ENCODE results near the gene GYG1. TPM values are rescaled to one million over a fixed set of nuclear protein-coding genes. Genes with fewer than 3 reads are reported as not detected.

The GYG1 gene
- total and polyA plus RNA-seq, 2 donors (not counting 1 experiment from before 2014, with no cell fraction given), result 10.8 to 20.4 TPM

DNA sequence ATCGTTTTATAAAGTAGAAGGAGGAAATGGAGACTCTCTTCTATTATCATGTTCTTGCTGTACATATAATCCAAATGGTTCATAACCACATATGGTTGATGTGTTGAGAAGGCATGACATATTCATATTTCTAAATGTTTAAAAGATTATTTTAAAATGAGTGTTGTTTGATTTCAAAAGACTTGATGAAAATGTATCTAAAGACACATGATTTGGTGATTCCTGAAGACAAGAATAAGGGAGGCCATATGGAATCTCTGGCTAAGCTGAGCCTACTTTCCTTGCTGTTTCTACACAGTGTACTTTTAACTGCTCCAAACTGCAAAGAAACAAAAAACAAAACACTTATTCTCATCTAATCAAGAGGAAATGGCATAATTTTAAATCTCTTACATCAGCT, 23.0 kb upstream of the GYG1 start:
- Mint-ChIP-seq H3K27me3 (peaks cover 8% of the 10 kb centered on the region), H3K4me1 (no peaks in the 10 kb centered on the region), H3K4me3 (no peak overlapping the region), H3K27ac (no peak overlapping the region), H3K9me3 (ENCODE audit: insufficient read depth) (no peaks in the 10 kb centered on the region)
- no peak for ATAC-seq (ENCODE audit: low read depth)
- no peaks in the 10 kb centered on the region for H4K20me1 ChIP-seq (ENCODE audit: control insufficient read depth, insufficient read depth, low read length, poor library complexity, severe bottlenecking)
- no peaks in the 10 kb centered on the region for H3K36me3 ChIP-seq (replicated peaks in 1 of 2; ENCODE audit: control extremely low read depth in 1 of 2, control insufficient read depth in 1 of 2, extremely low read depth in 1 of 2, insufficient read depth in 2 of 2, low read length in 1 of 2)
- intact Hi-C loops (cut with micrococcal nuclease), result no loop called here
- H3K27me3 ChIP-seq (replicated peaks in 1 of 4; ENCODE audit: control extremely low read depth in 1 of 4, control insufficient read depth in 3 of 4, insufficient read depth in 4 of 4, low read length in 3 of 4), result no peaks in the 10 kb centered on the region
- H3K4me1 ChIP-seq (ENCODE audit: control insufficient read depth in 2 of 2, insufficient read depth in 2 of 2, low read length in 2 of 2), result no peaks in the 10 kb centered on the region
- WGBS (ENCODE audit: insufficient coverage), result no CpG with 5 or more reads among the region's 1 CpG
- POLR2A ChIA-PET, result no interaction called here
- no peaks in the 10 kb centered on the region for H3K79me2 ChIP-seq (ENCODE audit: control insufficient read depth, insufficient read depth, low read length)
- no peak for DNase-seq
- TF ChIP-seq, protein P1, sequence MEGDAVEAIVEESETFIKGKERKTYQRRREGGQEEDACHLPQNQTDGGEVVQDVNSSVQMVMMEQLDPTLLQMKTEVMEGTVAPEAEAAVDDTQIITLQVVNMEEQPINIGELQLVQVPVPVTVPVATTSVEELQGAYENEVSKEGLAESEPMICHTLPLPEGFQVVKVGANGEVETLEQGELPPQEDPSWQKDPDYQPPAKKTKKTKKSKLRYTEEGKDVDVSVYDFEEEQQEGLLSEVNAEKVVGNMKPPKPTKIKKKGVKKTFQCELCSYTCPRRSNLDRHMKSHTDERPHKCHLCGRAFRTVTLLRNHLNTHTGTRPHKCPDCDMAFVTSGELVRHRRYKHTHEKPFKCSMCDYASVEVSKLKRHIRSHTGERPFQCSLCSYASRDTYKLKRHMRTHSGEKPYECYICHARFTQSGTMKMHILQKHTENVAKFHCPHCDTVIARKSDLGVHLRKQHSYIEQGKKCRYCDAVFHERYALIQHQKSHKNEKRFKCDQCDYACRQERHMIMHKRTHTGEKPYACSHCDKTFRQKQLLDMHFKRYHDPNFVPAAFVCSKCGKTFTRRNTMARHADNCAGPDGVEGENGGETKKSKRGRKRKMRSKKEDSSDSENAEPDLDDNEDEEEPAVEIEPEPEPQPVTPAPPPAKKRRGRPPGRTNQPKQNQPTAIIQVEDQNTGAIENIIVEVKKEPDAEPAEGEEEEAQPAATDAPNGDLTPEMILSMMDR (IDR thresholded peaks at IDR 0.05), result no peak
- no peak for TF ChIP-seq EZH2 (IDR thresholded peaks at IDR 0.05; ENCODE audit: borderline replicate concordance, insufficient read depth, low read depth, low read length, poor library complexity, severe bottlenecking)
- no peaks in the 10 kb centered on the region for H3K9me3 ChIP-seq (ENCODE audit: control extremely low read depth in 1 of 3, control insufficient read depth in 2 of 3, insufficient read depth in 1 of 3, low read length in 2 of 3)
- no peak overlapping the region for H3K4me2 ChIP-seq (replicated peaks; ENCODE audit: low read depth, low read length, poor library complexity, severe bottlenecking)
- no peak overlapping the region for H2AFZ ChIP-seq (ENCODE audit: insufficient read depth, low read depth, low read length, poor library complexity, severe bottlenecking)
- no peak overlapping the region for H3K4me3 ChIP-seq (ENCODE audit: control extremely low read depth in 1 of 5, extremely low read depth in 1 of 5, insufficient read depth in 1 of 5, low read depth in 2 of 5, low read length in 4 of 5)
- no peak overlapping the region for H3K9ac ChIP-seq (ENCODE audit: low read length)
- H3K27ac ChIP-seq (ENCODE audit: low read length in 2 of 2), result no peak overlapping the region
- CTCF ChIA-PET, result interaction anchor here (1.1 kb wide), 1 partner anchor 20 kb away, joined by 3 read pairs; no protein-coding TSS in a partner anchor

DNA sequence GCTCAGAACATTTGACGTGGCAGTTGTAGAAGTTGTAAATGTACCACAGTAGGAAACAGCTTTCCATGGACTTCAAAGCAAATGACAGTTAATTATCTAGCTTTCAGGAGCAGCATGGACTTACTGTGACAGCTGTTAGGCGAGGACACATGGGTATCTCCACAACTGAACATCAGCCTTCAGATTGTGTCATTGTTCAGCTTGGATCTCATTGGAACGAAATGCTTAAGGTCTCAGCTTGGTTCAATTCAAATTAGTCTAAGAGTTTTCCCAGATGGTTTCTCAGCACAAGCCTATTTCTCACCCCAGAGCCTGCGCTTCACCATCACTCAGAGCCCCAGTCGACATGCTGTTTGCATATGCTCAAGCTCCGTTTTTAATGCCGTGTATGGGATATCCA, 21.1 kb upstream of the GYG1 start:
- H3K4me3 Mint-ChIP-seq, result no peak overlapping the region
- Histone ChIP-seq H2AFZ (ENCODE audit: insufficient read depth, low read depth, low read length, poor library complexity, severe bottlenecking) (no peak overlapping the region), H3K36me3 (replicated peaks in 1 of 2; ENCODE audit: control extremely low read depth in 1 of 2, control insufficient read depth in 1 of 2, extremely low read depth in 1 of 2, insufficient read depth in 2 of 2, low read length in 1 of 2) (no peaks in the 10 kb centered on the region), H3K9ac (ENCODE audit: low read length) (no peak overlapping the region), H3K27me3 (replicated peaks in 1 of 4; ENCODE audit: control extremely low read depth in 1 of 4, control insufficient read depth in 3 of 4, insufficient read depth in 4 of 4, low read length in 3 of 4) (no peaks in the 10 kb centered on the region), H3K79me2 (ENCODE audit: control insufficient read depth, insufficient read depth, low read length) (no peaks in the 10 kb centered on the region), H3K4me3 (ENCODE audit: control extremely low read depth in 1 of 5, extremely low read depth in 1 of 5, insufficient read depth in 1 of 5, low read depth in 2 of 5, low read length in 4 of 5) (no peak overlapping the region), H3K4me2 (replicated peaks; ENCODE audit: low read depth, low read length, poor library complexity, severe bottlenecking) (no peak overlapping the region), H3K9me3 (ENCODE audit: control extremely low read depth in 1 of 3, control insufficient read depth in 2 of 3, insufficient read depth in 1 of 3, low read length in 2 of 3) (no peaks in the 10 kb centered on the region), H3K4me1 (ENCODE audit: control insufficient read depth in 2 of 2, insufficient read depth in 2 of 2, low read length in 2 of 2) (no peaks in the 10 kb centered on the region), H3K27ac (ENCODE audit: low read length in 2 of 2) (no peak overlapping the region), H4K20me1 (ENCODE audit: control insufficient read depth, insufficient read depth, low read length, poor library complexity, severe bottlenecking) (no peaks in the 10 kb centered on the region)
- 94% methylated on average over 7 of the region's 7 CpGs for WGBS (ENCODE audit: insufficient coverage)
- DNase-seq (no peak), ATAC-seq (ENCODE audit: low read depth) (no peak)
- H3K27me3 Mint-ChIP-seq, result peaks cover 3% of the 10 kb centered on the region
- H3K4me1 Mint-ChIP-seq, result peaks cover 2% of the 10 kb centered on the region
- intact Hi-C loops (cut with micrococcal nuclease), result no loop called here
- POLR2A ChIA-PET, result no interaction called here
- H3K9me3 Mint-ChIP-seq (ENCODE audit: insufficient read depth), result no peaks in the 10 kb centered on the region
- no peak for TF ChIP-seq EZH2 (IDR thresholded peaks at IDR 0.05; ENCODE audit: borderline replicate concordance, insufficient read depth, low read depth, low read length, poor library complexity, severe bottlenecking)
- TF ChIP-seq, protein P1 (IDR thresholded peaks at IDR 0.05), result no peak
- no peak overlapping the region for H3K27ac Mint-ChIP-seq
- CTCF ChIA-PET, result interaction anchor here (1.1 to 3.6 kb wide), 2 partner anchors 15 to 24 kb away, joined by 3 to 13 read pairs; no protein-coding TSS in a partner anchor
